HG03571 (cell line): Measurements from ENCODE around the gene C10orf90.

ENCODE experiments used
- ATAC-seq: cut with Tn5 transposase; IDR thresholded peaks from one replicate; pipeline ENCODE4 v1.9.1; 2021; ENCODE audit not compliant: unreplicated experiment

C10orf90 gene

GRCh38 chr10:126469692-126470091 lies 200.8 kb downstream of the C10orf90 start:
- ATAC-seq = no peak

- no peak for ATAC-seq
These were observed 201.4 kb downstream of the C10orf90 start for GRCh38 chr10:126468876-126469643.

GRCh38 chr10:126468467-126468866 lies 202.0 kb downstream of the C10orf90 start:
- no peak for ATAC-seq

GRCh38 chr10:126465771-126466170 lies 204.7 kb downstream of the C10orf90 start:
- no peak for ATAC-seq

GRCh38 chr10:126463286-126463685 lies 207.2 kb downstream of the C10orf90 start:
- ATAC-seq = no peak

GRCh38 chr10:126461289-126461940 lies 209.1 kb downstream of the C10orf90 start:
- no peak for ATAC-seq

- ATAC-seq = no peak
These were observed 210.5 kb downstream of the C10orf90 start for GRCh38 chr10:126459878-126460481.

- no peak for ATAC-seq
These were observed 211.3 kb downstream of the C10orf90 start for GRCh38 chr10:126459032-126459831.

- ATAC-seq = no peak
These were observed 212.0 kb downstream of the C10orf90 start for GRCh38 chr10:126458466-126458865.

DNA sequence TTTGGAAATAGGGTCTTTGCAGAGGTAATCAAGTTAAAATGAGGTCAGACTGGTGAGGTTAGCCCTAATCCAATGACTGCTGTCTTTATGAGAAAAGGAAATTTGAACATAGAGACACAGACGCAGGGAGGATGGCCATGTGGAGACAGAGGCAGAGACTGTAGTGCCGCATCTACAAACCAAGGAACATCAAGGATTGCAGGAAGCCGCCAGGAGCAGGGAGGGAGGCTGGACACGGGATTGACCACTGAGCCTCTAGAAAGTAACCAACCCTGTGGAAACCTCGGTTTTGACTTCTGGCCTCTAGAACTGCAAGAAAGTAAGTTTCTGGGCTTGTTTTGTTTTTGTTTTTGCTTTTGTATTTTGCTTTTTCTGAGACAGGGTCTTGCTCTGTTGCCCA lies 213.9 kb downstream of the C10orf90 start:
- no peak for ATAC-seq

GRCh38 chr10:126455766-126456405 lies 214.6 kb downstream of the C10orf90 start:
- ATAC-seq = no peak

DNA sequence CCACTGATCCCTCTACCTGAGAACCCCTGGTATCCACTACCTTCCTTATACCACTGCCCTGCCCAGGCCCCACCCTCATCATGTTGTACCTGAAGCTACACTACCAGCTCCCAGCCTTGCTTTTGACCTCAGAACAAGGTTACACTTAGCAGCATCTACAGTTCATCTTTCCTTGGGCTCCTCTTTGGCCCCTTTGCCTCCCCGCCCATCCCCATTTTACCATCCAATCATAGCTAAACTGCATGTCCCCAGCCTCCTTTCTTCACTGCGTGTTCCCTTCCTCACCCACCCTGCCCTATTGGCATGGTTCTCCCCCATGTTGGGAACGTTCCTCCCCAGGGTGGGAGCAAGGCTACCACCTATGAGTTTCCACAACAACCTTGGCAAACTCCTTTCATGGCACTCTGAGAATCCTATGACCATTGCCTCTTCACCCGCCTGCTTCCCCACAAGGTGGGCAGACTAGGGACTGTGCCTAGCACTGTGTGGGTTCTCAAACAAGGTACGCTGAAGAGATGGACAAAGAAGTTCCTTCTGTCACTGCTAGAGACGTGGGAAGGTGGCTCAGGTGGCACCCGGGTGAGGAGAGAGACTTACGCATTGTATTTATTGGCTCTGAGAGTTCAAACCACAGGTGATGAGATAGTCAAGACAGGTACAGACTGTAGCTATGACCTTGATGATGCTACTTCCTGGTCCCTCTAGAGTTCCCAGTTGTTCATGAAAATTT lies 215.3 kb downstream of the C10orf90 start:
- no peak for ATAC-seq

DNA sequence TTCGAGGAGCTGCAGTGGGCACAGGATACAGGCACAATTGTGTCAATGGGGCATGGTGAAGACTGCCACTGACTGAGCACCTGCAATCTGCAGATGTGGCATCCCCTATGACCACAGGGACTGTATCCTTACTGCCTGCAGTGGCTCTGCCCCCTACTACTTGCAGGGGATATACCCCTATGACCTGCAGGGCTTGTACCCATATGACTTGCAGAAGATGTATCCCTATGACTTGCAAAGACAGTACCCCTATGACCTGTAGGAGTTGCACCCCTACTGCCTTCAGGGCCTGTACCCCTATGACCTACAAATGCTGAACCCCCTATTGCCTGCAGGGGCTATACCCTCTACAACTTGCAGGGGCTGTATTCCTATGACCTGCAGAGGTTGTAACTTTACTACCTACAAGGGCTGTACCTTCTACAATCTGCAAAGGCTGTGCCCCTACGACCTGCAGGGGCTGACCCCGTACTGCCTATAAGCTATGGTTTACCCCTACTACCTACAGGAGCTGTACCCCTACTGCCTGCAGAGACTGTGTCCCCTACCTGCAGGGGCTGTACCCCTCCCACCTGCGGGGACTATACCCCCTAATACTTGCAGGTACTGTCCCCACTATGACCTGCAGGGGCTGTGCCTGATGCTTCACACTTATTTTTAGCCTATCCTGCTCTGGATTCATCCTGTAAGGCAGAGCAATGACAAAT lies 216.3 kb downstream of the C10orf90 start:
- no peak for ATAC-seq

DNA sequence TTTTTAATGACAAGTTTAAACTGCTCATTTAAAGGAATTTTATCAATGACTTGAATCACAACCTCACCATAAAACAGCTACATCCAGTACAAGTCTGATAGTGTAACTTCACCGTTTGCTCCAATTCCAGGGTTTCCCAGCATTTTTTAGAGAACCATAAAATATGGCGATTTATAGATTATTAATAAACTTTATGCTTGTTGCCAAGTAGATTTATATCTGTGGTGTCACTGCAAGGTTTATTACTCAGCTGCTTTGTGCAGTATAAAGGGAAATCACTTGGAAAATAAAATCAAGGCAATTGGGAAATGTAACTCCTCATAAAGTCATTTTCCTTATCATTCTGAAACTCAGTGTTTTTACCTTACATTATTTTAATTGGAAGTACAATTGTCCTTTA lies 218.2 kb downstream of the C10orf90 start:
- no peak for ATAC-seq

- ATAC-seq = no peak
These were observed 222.4 kb downstream of the C10orf90 start for GRCh38 chr10:126448091-126448490.

- ATAC-seq = no peak
These were observed 230.6 kb downstream of the C10orf90 start for GRCh38 chr10:126439942-126440341.

DNA sequence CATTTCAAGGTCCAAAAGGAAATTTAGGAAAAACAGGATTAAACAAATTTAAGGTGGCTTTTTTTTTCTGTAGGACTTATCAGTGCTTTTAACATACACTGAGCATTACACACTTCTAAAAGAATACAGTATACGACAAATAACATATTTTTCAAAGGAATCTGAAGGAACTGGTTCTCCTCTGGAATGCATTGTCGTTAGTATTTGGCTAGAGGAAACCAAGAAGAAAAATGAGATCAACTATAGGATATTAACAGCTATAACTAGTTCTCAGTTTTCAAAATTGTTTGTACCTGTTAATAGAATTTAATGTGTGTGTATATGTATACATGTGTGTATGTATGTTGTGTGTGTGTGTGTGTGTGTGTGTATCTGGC lies 232.1 kb downstream of the C10orf90 start:
- no peak for ATAC-seq

DNA sequence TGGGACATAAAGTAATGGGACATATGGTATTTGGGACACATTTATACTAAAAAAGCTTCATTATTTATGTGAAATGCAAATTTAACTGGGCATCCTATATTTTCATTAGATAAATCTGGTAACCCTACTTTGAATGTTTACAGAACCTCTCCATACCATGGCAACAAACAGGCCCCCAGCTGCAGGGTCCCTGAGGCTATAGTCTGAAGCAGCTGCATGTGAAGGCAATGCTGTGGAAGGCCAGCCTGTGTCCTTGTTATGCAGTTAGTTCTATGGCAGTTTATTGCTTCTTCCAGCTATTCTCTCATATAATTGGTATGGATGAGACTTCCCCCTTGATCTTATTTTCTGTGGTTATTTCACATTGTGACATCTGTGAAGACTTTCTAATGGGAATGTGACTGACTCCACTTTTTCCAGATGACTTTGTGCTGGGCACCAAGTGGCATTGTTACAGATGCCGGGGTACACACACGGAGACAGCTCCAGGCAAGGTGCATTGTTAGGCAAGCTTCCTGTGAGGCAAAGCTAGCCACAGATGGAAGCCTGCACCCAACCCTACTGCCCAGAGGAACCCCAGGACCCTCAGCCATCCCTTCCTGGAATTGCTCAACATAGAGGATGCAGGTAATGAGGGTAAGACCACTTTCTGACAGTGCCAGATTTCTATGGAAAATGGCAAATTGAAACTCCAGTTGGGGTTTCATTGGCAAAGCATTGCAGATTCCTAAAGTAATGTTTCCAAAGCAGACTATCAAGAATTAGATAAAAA lies 232.7 kb downstream of the C10orf90 start:
- no peak for ATAC-seq

GRCh38 chr10:126434235-126434634 lies 236.3 kb downstream of the C10orf90 start:
- ATAC-seq = no peak
